Stimulated activated CD4-positive, alpha-beta T cell treated with anti-CD3 and anti-CD28 coated beads, Interleukin-12 subunit alpha, Interleukin-12 subunit beta, amount 100 ng/mL, for 4 hours (primary cell): Measurements from ENCODE around the gene SORBS1.
"Not testable (repeated sequence)": the region's sequence is repeated elsewhere in the genome, so short reads cannot be mapped to it uniquely, and the experiment has no call there.

Experiments used
- DNase-seq: peaks from one replicate; pipeline ENCODE4 v3.0.0-alpha.2; 2020

Gene SORBS1

DNA sequence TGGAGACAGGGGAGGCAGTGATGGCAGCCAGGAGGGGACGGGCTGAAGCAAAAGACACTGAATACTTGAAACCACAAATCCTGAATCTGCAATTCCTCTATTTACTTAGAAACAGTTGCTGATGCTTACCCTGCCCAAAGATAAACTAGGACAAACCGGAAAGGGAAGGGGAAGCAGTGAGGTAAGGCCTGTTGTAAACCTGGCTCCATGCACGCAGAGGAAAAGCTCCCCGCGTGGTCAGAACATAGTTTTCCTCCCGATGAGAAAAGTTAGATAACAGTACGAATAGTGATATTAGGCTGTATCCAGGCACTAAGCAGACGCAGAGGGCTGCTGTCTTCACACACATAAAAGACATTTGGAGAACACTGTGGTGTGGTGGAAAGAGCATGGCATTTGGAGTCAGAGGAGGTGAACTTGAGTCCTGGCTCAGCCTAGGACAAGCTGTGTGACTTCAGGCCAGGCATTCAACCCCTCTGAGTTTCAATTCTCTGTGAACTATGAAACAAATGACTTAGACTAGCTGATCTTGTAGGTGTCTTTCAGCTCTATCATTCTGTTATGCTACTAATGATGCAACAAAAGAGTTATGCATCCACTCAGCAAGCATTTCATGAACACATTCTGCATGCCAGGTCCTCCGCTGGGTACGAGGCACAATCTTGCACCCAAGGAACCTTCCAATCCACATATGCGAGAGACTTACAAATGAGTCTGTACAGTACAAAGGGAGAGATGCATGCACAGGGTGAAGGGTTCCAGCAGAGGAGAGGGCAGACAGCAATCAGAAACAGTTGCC, 80.9 kb downstream of the SORBS1 start:
- DNase-seq: no peak

DNA sequence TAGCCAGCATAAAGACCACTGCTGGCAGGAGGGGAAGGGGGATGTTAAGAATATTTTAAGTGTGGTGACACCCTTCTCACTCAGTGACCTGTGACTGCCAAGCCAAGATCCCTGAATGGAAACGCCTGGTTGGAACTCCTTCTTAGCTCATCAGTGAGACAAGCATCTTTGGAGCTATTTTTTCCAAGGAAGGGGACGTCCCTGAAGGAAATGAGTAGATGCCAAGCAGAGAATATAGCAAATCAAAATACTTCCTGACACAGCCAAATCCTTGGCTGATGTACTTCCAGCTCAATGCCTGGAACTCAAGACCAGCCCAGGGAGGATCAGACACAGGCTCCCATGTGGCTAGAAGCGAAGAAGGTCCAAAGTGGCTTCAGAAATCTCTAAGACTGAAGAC, 82.2 kb downstream of the SORBS1 start:
- DNase-seq: no peak

DNA sequence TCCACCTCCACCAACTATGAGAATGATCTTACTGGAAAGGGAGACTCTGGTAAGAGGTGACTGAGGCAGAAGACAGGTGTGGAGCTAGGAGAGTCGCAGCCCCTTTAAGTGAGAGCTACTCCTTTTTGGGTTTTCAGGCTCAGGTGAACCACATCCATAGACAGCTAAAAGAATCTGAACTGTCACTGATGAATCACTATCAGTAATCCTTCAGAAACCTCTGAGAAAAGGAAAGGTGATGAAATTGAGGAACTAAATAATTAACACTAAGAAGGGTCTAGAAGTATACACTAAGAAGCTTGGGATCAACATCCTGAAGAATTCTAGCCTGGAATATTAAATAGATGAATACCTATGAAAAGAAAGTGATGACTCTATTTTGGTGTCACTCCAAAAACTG, 83.0 kb downstream of the SORBS1 start:
- no peak for DNase-seq

DNA sequence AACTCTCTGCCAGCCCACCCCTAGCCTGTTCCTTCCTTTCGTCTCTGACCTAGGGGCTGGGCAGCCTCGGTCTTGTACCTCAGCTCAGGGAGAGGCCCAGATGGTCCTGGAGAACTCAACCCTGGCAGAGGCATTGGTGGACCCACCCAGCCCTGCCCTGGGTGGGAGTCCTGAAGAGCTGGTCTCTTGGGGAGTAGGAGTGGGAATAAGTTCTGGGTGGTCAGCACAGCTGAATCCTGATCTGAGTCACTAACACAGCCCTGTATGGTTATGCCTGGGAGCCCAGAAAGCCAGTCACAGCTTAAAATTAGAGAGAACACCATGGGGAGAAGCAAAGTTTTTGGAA, 84.0 kb downstream of the SORBS1 start:
- no peak for DNase-seq

DNA sequence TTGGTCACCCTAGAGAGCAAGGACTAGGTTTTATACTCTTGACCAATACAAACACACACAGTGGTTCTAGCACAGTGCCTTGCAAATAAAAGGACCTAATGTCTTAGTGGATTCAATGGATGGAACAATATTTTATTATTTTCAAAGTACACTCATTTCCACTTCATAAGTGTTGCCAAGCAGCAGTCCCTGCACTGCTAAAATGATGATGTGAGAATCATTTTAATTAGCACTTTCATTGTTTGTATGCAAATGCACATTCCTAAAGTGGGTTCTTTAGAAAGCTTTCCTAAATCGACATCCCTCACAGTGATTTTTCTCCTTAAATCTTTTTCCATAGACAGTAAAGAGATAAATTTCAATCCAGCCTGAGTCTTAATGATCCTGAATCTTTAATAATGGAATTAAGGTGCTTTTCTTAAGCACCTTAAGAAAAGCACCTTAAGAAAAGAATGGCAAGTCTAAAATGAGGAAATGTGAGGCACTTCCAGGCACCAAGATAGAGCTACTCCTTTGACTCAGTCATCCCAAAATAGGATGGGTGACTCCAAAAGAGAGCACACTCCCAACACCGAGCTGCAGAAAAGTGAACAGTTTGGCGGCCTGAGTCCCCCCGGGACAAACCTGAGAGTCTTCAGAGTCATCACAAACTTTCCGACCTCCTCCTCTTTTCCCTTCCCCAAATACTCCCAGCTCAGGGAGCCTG, 84.5 kb downstream of the SORBS1 start:
- no peak for DNase-seq

DNA sequence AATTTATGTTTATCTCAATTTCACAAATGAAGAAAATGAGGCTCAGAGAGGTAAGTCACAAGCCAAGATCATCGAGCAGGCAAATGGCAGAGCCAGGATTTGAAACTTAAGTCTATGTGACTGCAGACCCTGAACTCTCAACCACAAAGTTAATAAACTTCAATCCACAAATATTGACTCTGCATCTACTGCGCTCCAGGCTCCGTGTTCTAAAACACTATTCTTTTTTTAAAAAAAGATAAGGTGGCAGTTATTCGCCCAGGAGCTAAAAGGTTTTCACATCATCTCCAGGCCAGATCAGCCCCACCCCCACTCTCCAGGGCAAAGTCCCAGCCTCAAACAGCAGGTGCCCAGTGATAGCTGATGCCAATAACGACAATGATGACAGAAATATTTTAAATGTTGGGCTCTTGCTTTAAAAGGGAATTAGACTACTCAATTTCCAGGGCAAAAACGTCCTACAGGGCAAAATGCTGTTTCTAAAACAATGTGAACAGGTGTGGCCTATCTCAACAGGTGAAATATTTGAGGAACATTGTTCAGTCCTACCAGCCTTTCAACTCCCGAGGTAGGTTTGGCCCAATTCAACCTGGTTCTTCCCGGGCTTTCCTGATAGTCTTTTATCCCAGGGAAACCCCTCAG, 85.2 kb downstream of the SORBS1 start:
- no peak for DNase-seq

DNA sequence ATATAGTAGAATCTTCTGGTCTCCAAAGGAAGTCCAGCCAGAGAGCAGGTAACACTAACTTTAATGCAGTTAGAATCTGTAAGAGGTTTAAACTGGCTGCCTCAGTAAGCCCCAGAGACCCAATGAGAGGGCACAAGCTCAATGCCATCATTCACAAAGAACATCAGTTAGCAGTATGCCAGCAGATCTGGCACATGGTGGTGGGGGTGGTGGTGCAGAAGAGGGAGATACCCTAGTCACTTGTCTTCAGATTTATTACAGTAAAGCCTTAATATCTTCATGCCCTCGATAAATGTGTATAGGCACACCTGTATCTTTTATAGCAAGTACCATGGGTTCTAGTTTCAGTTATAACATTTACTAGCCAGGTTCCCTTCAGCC, 86.2 kb downstream of the SORBS1 start:
- DNase-seq: no peak

DNA sequence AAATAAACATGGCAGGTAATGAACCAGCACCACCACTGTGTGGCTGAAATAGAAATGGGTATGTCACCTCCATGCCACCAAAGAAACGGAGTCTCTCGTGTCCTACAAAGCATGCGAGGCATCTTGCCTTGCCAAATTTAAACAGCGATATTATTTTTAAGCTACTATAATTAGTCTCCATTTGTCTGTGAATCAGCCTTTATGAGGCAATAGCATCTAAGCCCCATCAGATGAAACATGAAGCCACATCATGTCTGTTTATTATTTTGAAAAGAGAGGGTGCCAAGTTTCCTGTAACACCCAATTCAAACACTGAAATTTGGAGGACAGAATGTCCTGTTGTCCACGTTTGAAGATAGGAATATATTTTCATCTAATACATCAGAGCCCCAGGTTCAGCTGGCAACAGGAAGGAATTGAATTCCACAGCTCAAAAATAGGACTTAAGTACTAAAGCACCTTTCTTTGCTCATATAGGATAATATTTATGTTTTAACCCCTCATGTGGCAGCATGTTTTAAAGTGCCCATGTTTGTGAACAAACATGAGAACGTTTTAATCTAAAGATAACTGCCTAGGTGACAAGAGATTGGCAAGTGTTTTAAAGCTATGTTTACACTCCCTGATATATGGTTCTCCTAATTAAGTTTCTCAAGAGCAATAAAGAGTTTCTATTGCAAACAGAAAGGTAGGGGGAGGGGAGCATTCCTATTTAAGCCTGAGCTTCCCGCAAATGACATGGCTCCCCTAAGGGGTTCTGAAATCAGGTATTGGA, 86.8 kb downstream of the SORBS1 start:
- no peak for DNase-seq

DNA sequence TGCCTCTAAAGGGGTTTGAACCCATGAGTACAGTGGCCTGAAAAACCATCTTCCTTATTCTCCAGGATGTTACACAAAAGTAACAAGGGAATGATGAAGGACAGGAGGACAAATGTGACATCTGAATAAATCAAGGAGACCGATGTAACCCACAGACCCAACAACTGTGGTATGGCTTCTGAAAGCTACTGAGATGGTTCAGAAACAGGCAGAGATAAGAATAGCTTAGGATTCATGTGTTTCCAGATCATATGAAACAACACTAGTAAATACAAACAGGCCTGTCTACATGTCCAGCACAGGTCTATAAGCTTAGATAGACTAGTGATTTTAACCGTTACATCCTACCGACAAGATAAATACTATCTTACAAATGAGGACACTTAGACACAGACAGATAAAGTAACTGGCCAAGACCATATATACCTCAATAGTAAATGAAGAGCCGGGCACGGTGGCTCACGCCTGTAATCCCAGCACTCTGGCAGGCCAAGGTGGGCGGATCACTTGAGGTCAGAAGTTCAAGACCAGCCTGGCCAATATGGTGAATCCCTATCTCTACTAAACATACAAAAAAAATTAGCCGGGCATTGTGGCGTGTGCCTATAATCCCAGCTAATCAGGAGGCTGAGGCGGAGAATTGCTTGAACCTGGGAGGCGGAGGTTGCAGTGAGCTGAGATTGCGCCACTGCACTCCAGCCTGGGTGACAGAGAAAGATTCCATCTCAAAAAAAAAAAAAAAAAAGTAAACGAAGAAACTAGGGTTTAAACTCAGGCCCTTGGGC, 88.7 kb downstream of the SORBS1 start:
- no peak for DNase-seq

DNA sequence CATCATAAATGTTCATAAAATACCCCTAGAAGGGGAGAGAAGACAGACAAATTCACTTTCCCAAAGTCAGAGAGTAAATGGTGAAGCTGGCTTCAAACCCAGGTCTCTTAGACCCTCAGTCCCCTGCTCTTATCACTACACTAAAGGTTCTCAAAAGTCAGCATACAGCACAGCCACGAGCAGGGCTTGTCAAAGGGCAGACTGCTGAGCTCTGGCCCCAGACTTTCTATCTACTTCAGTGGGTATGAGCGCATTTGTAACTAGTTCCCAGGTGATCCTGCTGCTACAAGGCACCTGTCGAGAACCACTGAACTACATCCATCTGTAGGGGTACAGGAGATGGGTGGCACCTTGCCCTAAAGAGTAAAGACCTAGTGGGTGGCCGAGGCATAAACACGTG, 91.5 kb downstream of the SORBS1 start:
- no peak for DNase-seq

DNA sequence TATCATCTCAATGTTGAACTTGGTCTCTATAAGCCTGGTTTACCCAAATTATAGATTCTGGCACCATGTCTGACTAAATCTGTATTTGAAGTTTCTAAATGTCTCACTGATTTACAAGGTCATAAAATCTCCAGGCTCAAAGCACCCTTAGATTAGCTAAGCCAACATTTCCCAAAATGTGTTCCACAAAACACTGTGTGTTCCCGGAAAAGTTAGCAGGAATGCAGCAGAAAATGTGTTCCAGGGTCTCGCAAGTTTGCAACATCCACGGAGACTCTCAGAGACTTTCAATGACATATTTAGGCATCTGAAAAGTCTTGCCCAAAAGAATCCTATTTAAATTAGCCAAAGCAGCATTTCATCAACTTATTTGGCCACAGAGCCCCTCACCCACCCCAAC, 91.9 kb downstream of the SORBS1 start:
- DNase-seq: no peak

DNA sequence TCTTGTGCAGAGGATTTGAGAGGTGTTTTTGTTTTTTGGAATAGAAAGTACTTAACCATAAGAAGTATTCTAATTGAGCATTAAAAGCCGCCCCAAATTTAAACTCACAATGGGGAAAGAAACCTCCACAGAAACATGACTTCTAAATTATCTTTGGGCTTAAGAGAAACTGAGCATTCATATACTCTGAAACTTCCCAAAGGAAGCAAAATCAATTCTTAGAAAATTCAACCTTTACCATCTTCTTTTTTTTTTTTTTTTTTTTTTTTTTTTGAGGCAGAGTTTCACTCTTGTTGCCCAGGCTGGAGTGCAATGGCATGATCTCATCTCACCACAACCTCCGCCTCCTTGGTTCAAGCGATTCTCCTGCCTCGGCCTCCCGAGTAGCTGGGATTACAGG, 93.5 kb downstream of the SORBS1 start:
- DNase-seq: not testable (repeated sequence)

DNA sequence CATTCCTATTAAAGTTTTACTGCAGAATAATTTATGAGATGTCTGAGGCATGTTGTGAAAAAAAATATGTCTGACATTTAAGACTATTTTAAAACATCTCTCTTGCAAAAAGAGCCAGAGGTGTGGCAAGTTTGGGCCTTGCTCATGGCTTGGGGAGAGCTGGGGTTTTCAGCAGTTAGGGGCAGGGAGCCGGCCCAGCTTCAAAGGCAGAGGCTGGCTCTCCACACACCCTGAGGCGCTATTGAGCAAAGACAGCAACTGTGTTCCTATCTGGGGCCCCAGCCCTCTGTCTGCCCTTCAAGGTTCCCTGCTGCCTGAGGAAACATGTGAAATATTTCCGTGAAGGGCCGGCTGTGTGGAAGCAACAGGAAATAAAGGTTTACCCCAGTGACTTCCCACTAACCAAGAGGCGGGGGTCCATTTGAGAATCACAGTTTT, 94.0 kb downstream of the SORBS1 start:
- no peak for DNase-seq

DNA sequence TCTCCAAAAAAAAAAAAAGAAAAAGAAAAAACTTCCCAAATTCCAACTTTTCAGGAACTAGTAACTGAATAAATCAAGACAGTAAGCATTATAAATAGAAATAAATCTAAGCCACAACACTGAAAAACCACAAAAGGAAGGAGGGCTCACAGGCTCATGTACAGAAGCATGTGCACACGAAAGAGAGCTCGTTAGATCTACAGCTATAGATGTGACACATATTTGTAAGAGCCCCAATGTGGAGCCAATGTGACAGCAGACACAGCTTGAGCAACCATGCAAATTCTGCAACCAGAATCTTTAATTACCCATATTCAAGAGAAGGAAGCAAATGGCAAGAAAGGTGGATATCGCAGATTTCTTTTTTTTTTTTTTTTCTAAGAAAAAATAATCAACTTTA, 94.7 kb downstream of the SORBS1 start:
- no peak for DNase-seq

DNA sequence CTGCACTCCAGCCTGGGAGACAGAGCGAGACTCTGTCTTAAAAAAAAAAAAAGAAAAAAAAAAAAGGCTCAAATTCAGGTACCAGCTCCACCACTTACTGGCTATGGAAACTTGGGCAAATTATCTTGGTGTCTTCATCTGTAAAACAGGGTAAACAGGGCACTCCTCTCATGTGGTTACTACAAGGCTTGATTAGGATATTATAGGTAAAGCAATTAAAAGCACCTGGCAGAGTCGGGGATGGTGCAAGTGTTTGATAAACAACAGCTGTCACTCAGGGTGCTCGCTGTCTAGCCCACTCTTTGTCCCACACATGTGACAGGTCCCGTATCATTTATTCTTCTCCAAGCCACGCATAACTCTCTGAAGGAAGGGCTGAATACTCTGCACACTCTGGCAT, 96.9 kb downstream of the SORBS1 start:
- DNase-seq: no peak

DNA sequence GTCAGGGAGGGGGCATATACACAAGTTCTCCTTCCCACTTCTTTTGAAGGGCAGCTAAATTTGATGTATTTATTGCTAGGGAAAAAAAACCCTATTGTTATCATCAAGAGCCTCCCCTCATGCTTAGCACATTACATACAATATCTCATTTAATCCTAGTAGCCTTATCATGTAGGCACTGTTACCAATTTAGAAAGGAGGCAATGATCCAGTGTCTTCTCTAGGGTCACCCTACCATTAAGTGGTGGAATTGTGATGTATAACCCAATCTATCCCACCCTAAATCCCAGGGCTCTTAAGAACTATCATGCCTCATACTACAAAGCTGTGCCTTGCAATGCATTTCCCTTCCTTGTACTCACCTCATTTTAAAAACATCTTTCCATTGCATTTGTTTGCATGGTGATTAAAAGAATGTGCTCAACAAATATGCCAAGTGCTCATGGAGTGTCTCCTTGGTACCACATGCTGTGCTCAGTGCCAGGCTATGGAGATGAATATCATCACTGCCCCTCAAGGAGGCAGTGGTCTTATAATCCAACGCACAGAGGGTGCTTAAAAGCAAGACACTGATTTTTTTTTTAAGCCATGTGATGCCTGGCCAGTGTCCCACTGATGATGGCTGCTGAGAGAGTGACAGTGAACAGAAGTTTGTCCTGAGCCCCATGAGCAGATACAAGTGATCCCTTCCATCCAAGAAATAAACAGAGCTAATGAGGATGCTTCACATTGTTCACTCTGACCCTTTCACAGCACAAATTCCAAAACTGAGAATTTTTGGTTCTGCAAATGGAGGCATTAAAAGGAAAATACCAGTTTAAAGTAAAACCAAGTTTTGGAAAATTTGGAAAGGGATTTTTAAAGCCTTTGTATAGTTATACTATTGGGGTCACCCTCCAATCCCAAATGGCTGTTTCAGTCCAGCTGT, 98.2 kb downstream of the SORBS1 start:
- DNase-seq: no peak

DNA sequence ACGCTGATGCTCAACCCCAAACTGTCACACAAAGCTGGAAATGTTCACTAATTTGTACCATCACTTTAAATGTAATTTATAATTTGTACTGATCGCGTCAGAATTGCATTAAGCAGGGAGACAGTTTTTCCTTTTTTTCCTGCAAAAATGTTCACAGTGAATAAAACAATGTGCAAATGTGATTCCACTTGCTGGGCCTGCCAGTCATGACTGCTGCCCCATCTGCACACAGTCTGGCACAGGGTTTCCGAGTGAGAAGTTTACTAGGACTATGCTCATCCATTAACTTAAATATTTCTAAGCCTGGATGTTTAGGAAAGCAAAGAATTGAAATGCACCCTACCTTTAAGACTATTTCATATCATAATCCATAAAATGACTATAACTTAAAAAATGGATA, 99.6 kb downstream of the SORBS1 start:
- no peak for DNase-seq

DNA sequence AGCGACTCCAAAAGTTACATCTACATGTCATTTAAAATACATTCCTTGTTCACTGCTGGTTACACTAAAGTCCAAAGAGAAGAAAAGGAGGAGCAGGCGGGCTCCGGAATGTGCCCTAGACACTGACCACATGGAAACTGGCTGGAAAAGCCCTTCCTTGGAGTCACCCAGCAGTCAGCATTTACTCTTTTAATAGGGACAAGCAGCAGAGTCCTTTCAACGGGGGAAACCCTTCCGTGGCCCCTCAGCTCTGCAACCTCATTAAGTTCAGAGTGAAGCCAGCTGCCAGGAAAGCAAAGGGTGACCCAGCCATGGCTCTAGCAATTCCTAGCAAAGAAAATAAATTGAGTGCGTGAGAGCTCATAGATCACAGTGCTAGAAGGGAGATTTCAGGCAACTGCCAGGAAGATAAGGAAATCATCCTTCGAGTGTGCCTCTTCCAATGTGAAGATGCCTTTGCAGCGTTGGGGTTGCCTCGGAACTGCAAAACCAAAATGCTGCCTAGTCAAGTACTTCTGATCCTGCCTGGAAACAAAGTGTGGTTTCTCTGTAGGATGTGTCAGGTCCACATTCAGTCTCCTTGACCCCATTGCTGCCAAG, 101.6 kb downstream of the SORBS1 start:
- no peak for DNase-seq

DNA sequence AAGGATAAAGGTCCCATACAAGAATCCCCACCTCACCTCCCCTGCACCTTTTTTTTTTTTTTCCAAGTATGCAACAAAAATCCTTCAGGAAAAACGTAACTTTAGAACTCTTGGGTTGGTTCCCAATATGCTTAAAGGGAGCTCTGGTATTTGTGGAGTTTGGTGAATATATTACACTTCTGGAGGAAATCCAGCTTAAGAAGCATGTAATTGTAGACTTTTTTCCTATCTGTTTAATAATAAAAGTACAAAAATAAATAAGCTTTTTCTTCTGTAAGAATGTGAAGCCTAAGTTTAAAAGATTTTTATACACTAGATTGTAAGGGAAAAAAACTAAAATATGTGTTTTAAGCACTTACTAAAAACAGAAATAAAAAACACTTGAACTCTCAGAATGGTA, 102.3 kb downstream of the SORBS1 start:
- no peak for DNase-seq

DNA sequence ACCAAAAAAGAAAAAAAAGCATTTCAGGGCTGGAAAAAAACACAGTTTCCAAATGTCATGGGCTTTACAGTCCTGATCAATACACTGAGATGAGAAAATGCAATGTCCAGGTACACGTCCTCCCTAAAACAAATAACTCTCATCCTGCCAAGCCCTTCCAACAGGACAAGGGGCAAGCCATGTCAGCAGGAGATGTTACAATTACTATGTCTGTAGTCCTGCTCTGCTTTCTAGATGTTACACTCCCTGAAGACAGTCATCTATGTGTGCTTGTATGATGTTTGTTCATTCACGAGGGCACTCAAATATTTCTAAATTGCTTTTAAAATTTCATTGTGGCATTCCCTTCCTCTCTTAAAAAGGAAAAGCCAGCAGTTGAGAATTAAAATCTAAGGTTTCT, 103.2 kb downstream of the SORBS1 start:
- no peak for DNase-seq

DNA sequence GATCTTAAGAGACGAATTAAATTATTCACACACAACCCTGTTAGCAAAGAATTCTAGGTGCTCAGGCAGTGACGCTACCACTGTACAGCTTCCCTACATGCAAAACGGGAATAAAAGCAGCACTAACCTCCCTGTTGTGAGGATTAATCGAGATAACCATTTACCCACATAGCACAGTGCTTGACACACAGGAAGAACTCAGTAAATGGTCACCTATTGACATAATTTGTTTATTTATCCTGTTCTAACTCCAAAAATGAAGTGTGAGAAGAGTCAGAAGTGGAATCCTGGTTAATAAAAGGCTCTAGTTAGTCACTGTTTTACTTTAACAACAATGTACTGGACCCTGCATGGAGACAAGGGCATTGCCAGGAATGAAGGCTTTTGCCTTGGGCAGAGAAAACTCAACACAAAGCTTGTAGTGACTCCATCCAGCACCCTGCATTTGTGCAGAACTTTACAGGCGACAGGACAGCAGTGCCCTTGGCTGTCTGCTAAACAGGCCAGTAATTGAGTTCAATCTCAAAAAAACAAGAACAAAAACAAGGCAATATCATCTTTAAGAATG, 103.8 kb downstream of the SORBS1 start:
- no peak for DNase-seq
